GM12891 (cell line): Measurements from ENCODE around the gene DCTN5.

Source experiments
- POLR2A ChIP-seq: IDR thresholded peaks from 2 replicates; pipeline ENCODE4 v1.6.1; 2011; ENCODE audit warnings: low read depth, low read length, control low read depth
- POLR2AphosphoS5 ChIP-seq: IDR thresholded peaks from 2 replicates; pipeline ENCODE4 v1.6.1; 2011; ENCODE audit warnings: low read depth, low read length, control low read depth
- TAF1 ChIP-seq: IDR thresholded peaks from 2 replicates; pipeline ENCODE4 v1.6.1; 2011; ENCODE audit warnings: low read depth, low read length, control low read depth

- TF ChIP-seq TAF1 (no peak; the same call in none of the 2 replicates), POLR2A (peak; percentile 81), POLR2AphosphoS5 (peak; percentile 92)
These were observed at the start of gene DCTN5, which contains the start of gene PALB2 for GRCh38 chr16:23640931-23641765.
